OCI-LY7 (cell line): ENCODE data around the gene PRPF38B. TPM values are rescaled to one million over a fixed set of nuclear protein-coding genes. Genes with fewer than 3 reads are reported as not detected.

Experiments
- BruUV-seq: library from RNA; stranded (reverse); fragments of 400-500 nt; replicated peaks from 2 replicates; lab custom pipeline; 2021; lab: Mats Ljungman, UMichigan
- CTCF ChIA-PET: fragments of 300-600 bp; sonication (Branson Sonifier 250); formaldehyde crosslinking; loops from one replicate; lab custom pipeline; 2022; ENCODE audit warnings: antibody characterized with exemption; ENCODE audit not compliant: unreplicated experiment; lab: Charles Lee
- POLR2A ChIA-PET: fragments of 300-600 bp; sonication (Branson Sonifier 250); formaldehyde crosslinking; loops from one replicate; lab custom pipeline; 2022; ENCODE audit warnings: antibody characterized with exemption; lab: Charles Lee
- DNase-seq: peaks from one replicate; pipeline ENCODE4 v3.0.0-alpha.2; 2015; ENCODE audit warnings: low spot score
- H2AFZ ChIP-seq: fragments of 200-600 bp; sonication (generic), shearing (Covaris generic); 2 replicates; pipeline ENCODE4 v1.6.1; 2014; ENCODE audit warnings: mild to moderate bottlenecking, antibody characterized with exemption, low read length, moderate library complexity
- H3K27ac ChIP-seq: fragments of 200-600 bp; sonication (generic); 2 replicates; pipeline ENCODE4 v1.5.1; 2014; ENCODE audit warnings: mixed run types, low read depth, mild to moderate bottlenecking, moderate library complexity, low read length, inconsistent platforms; ENCODE audit not compliant: poor library complexity, severe bottlenecking
- H3K36me3 ChIP-seq: fragments of 200-600 bp; sonication (generic); 2 replicates; pipeline ENCODE4 v1.6.1; 2014; ENCODE audit warnings: mild to moderate bottlenecking, antibody characterized with exemption, low read length, moderate library complexity, mixed read lengths; ENCODE audit not compliant: insufficient read depth
- H3K4me1 ChIP-seq: fragments of 200-600 bp; sonication (generic); 2 replicates; pipeline ENCODE4 v1.5.1; 2014; ENCODE audit warnings: mild to moderate bottlenecking, low read length; ENCODE audit not compliant: insufficient read depth, poor library complexity, severe bottlenecking
- H3K4me2 ChIP-seq: fragments of 200-600 bp; sonication (generic); 2 replicates; pipeline ENCODE4 v1.6.1; 2014; ENCODE audit warnings: mild to moderate bottlenecking, low read length
- H3K4me3 ChIP-seq: fragments of 200-600 bp; sonication (generic); 2 replicates; pipeline ENCODE4 v1.5.1; 2014; ENCODE audit warnings: mild to moderate bottlenecking, low read depth, low read length; ENCODE audit not compliant: poor library complexity, severe bottlenecking
- H3K79me2 ChIP-seq: fragments of 200-600 bp; sonication (generic); 2 replicates; pipeline ENCODE4 v1.6.1; 2016; ENCODE audit warnings: low read depth, mild to moderate bottlenecking, low read length, moderate library complexity, mixed read lengths; ENCODE audit not compliant: insufficient read depth
- H3K9me2 ChIP-seq: fragments of 200-600 bp; sonication (generic); 2 replicates; pipeline ENCODE4 v1.6.1; 2016; ENCODE audit warnings: mild to moderate bottlenecking, low read length, mixed read lengths; ENCODE audit not compliant: insufficient read depth
- H3K9me3 ChIP-seq: fragments of 200-600 bp; sonication (generic); 2 replicates; pipeline ENCODE4 v1.6.1; 2014; ENCODE audit warnings: mild to moderate bottlenecking, mixed run types, low read length, mixed read lengths
- H4K20me1 ChIP-seq: fragments of 200-600 bp; sonication (generic); 2 replicates; pipeline ENCODE4 v1.6.1; 2014; ENCODE audit warnings: mild to moderate bottlenecking, antibody characterized with exemption, low read length, moderate library complexity, mixed read lengths; ENCODE audit not compliant: insufficient read depth
- EZH2phosphoT487 ChIP-seq: fragments of 200-600 bp; sonication (generic); IDR thresholded peaks from 2 replicates; pipeline ENCODE4 v1.6.1; 2018; ENCODE audit warnings: low read depth, borderline replicate concordance, mild to moderate bottlenecking, mixed run types, antibody characterized with exemption, low read length, moderate library complexity, mixed read lengths
- intact Hi-C: fragments of 100-400 bp; cut with micrococcal nuclease; formaldehyde crosslinking; loops from one replicate; pipeline ENCODE4 v1.10.0; 2022; ENCODE audit not compliant: unreplicated experiment
- total RNA-seq, 2 experiments: library from RNA; depleted of rRNA in 1 of 2; stranded (reverse); fragments of >200 nt in 1 of 2; shearing (Covaris generic) in 1 of 2; gene quantifications; 2 replicates each; pipeline ENCODE4 v1.2.3, GENCODE V29; 2014 to 2022
- TF ChIP-seq, protein P1 (sequence below): fragments of 200-600 bp; sonication (generic); conservative IDR thresholded peaks from 2 replicates; pipeline ENCODE4 v1.5.1; 2014; ENCODE audit warnings: mild to moderate bottlenecking, antibody characterized with exemption, low read length, moderate library complexity, mixed read lengths

The PRPF38B gene
- total RNA-seq, 2 experiments from 2014 or later, result 47.4 to 73.8 TPM

DNA sequence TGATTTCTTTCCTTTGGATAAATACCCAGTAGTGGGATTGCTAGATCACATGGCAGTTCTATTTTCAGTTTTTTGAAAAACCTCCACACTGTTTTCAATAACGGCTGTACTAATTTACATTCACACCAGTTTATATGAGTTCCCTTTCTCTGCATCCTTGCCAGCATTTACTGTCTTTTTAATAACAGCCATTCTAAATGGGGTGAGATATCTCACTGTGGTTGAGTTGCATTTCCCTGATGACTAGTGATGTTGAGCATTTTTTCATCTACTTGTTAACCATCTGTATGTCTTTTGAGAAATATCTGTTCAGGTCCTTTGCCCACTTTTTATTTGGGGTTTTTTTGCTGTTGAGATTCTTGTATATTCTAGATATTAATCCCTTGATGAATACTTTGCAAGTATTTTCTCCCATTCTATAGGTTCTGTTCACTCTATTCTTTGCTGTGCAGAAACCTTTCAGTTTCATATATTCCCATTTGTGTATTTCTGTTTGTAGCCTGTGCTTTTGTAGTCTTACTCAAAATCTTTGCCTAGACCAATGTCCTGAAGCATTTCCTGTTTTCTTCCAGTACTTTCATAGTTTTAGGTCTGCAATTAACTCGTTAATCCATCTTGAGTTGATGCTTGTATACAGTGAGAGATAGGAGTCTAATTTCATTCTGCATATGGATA, 38.5 kb upstream of the PRPF38B start:
- H4K20me1 ChIP-seq, result no peaks in the 10 kb centered on the region
- H3K4me2 ChIP-seq, result no peak overlapping the region
- H3K9me3 ChIP-seq, result no peaks in the 10 kb centered on the region
- TF ChIP-seq, protein P1, sequence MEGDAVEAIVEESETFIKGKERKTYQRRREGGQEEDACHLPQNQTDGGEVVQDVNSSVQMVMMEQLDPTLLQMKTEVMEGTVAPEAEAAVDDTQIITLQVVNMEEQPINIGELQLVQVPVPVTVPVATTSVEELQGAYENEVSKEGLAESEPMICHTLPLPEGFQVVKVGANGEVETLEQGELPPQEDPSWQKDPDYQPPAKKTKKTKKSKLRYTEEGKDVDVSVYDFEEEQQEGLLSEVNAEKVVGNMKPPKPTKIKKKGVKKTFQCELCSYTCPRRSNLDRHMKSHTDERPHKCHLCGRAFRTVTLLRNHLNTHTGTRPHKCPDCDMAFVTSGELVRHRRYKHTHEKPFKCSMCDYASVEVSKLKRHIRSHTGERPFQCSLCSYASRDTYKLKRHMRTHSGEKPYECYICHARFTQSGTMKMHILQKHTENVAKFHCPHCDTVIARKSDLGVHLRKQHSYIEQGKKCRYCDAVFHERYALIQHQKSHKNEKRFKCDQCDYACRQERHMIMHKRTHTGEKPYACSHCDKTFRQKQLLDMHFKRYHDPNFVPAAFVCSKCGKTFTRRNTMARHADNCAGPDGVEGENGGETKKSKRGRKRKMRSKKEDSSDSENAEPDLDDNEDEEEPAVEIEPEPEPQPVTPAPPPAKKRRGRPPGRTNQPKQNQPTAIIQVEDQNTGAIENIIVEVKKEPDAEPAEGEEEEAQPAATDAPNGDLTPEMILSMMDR, result no peak
- TF ChIP-seq EZH2phosphoT487, result no peak
- POLR2A ChIA-PET, result no interaction called here
- no peak overlapping the region for H3K4me3 ChIP-seq
- BruUV-seq, result no TSS peak
- H3K9me2 ChIP-seq, result no peaks in the 10 kb centered on the region
- H3K36me3 ChIP-seq, result no peaks in the 10 kb centered on the region
- no peak overlapping the region for H3K27ac ChIP-seq
- intact Hi-C loops, result no loop called here
- DNase-seq, result no peak
- no peaks in the 10 kb centered on the region for H3K4me1 ChIP-seq
- CTCF ChIA-PET, result no interaction called here
- H2AFZ ChIP-seq, result no peak overlapping the region
- H3K79me2 ChIP-seq, result no peaks in the 10 kb centered on the region

DNA sequence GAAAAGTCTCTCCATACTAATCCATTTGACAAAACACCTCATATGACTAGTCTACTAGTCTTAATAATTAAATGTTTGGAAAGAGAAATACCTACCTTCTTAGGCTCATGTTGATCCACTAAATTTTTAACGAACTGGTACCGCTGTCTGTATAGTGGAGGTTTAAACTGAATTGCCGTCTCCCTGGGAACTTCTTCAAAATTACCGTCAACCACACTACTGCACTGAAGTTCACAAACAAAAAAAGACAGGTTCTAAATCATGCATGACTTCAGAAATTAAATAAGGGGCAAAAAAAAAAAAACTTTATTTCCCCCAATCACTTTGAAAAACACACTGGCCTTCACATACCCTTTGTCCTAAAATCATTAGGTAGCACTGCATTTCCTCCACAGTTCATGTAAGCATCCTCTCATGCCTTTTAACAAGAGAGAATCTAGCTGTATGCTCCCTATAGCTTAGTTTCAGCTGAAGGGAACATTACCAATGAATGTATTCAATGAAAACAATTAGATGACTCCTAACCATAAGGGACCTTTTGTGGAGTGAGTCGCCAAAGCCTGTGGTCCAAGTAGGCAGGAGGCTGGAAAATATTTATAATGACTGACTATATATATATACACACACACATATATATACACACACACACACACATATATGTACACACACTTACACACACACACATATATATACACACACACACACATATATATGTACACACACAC, 34.6 kb upstream of the PRPF38B start:
- ChIA-PET POLR2A (no interaction called here), CTCF (no interaction called here)
- Histone ChIP-seq H3K36me3 (no peaks in the 10 kb centered on the region), H3K9me3 (no peaks in the 10 kb centered on the region), H3K27ac (no peak overlapping the region), H3K9me2 (no peaks in the 10 kb centered on the region), H3K4me3 (no peak overlapping the region), H2AFZ (no peak overlapping the region), H3K4me2 (no peak overlapping the region), H3K4me1 (no peaks in the 10 kb centered on the region), H3K79me2 (no peaks in the 10 kb centered on the region), H4K20me1 (no peaks in the 10 kb centered on the region)
- BruUV-seq, result no TSS peak
- intact Hi-C loops, result no loop called here
- no peak for DNase-seq
- no peak for TF ChIP-seq EZH2phosphoT487
- TF ChIP-seq, protein P1, result no peak
